MM.1S (cell line): ENCODE results near the gene AKR1E2.

Experiments used
- CTCF ChIP-seq: fragments of 300-600 bp; sonication (generic); IDR thresholded peaks from 2 replicates; pipeline ENCODE4 v1.5.1; 2016; ENCODE audit warnings: antibody characterized with exemption, low read length, mixed read lengths
- EZH2 ChIP-seq: fragments of 300-600 bp; sonication (generic); optimal IDR thresholded peaks from 2 replicates; pipeline ENCODE3; 2017; ENCODE audit warnings: low read depth, mild to moderate bottlenecking, antibody characterized with exemption, low read length, mixed read lengths
- EZH2phosphoT487 ChIP-seq: fragments of 300-600 bp; sonication (generic); IDR thresholded peaks from 2 replicates; pipeline ENCODE4 v1.6.1; 2018; ENCODE audit warnings: antibody characterized with exemption, low read length

- TF ChIP-seq CTCF (no peak), EZH2phosphoT487 (no peak), EZH2 (no peak)
These were observed 23.1 kb upstream of the AKR1E2 start for GRCh38 chr10:4802711-4803487.
